ENCODE data around the gene CMIP. TPM values are rescaled to one million over a fixed set of nuclear protein-coding genes. Genes with fewer than 3 reads are reported as not detected.

The CMIP gene
- total RNA-seq, 1 experiment from 2014 or later, result 68.0 TPM

- no peaks in the 10 kb centered on the region for H3K9me3 ChIP-seq
- Mint-ChIP-seq H3K27ac (ENCODE audit: unreplicated experiment) (no peak overlapping the region), H3K9me3 (ENCODE audit: unreplicated experiment) (no peaks in the 10 kb centered on the region), H3K27me3 (ENCODE audit: insufficient read depth, unreplicated experiment) (no peaks in the 10 kb centered on the region), H3K36me3 (ENCODE audit: insufficient read depth, unreplicated experiment) (peaks cover 22% of the 10 kb centered on the region), H3K4me1 (ENCODE audit: low read depth, unreplicated experiment) (peaks cover 40% of the 10 kb centered on the region), H3K4me3 (ENCODE audit: unreplicated experiment) (no peak overlapping the region)
- ChIA-PET CTCF (no interaction called here), POLR2A (no interaction called here)
- no peaks in the 10 kb centered on the region for H3K27me3 ChIP-seq (replicated peaks; ENCODE audit: control insufficient read depth, insufficient read depth, low read length)
- TF ChIP-seq CTCF (IDR thresholded peaks at IDR 0.05; ENCODE audit: insufficient read depth in 1 of 2, low read depth in 1 of 2, low read length in 1 of 2, severe bottlenecking in 1 of 2, unreplicated experiment in 1 of 2), result no peak
- no peak for DNase-seq
- BruUV-seq (replicated peaks), result no TSS peak
- H3K4me1 ChIP-seq, result peaks cover 30% of the 10 kb centered on the region
- no peak overlapping the region for H3K4me3 ChIP-seq (ENCODE audit: low read depth, low read length)
- intact Hi-C loops (cut with micrococcal nuclease; ENCODE audit: unreplicated experiment), result loop anchor here (2.0 kb wide), 1 partner anchor 13 kb away; no protein-coding TSS in a partner anchor
- no peaks in the 10 kb centered on the region for H3K36me3 ChIP-seq (ENCODE audit: control insufficient read depth, insufficient read depth, low read length)
Measured at GRCh38 chr16:81535679-81536360, 91.2 kb downstream of the CMIP start.

- no TSS peak for BruUV-seq (replicated peaks)
- no peak overlapping the region for H3K4me3 Mint-ChIP-seq (ENCODE audit: unreplicated experiment)
- no peak for DNase-seq
- peaks cover 44% of the 10 kb centered on the region for H3K4me1 Mint-ChIP-seq (ENCODE audit: low read depth, unreplicated experiment)
- intact Hi-C loops (cut with micrococcal nuclease; ENCODE audit: unreplicated experiment), result no loop called here
- Histone ChIP-seq H3K9me3 (no peaks in the 10 kb centered on the region), H3K4me1 (peaks cover 28% of the 10 kb centered on the region), H3K36me3 (ENCODE audit: control insufficient read depth, insufficient read depth, low read length) (no peaks in the 10 kb centered on the region), H3K4me3 (ENCODE audit: low read depth, low read length) (no peak overlapping the region), H3K27me3 (replicated peaks; ENCODE audit: control insufficient read depth, insufficient read depth, low read length) (no peaks in the 10 kb centered on the region)
- TF ChIP-seq CTCF (IDR thresholded peaks at IDR 0.05; ENCODE audit: insufficient read depth in 1 of 2, low read depth in 1 of 2, low read length in 1 of 2, severe bottlenecking in 1 of 2, unreplicated experiment in 1 of 2), result no peak
- CTCF ChIA-PET, result no interaction called here
- no peaks in the 10 kb centered on the region for H3K27me3 Mint-ChIP-seq (ENCODE audit: insufficient read depth, unreplicated experiment)
- POLR2A ChIA-PET, result no interaction called here
- H3K27ac Mint-ChIP-seq (ENCODE audit: unreplicated experiment), result no peak overlapping the region
- H3K9me3 Mint-ChIP-seq (ENCODE audit: unreplicated experiment), result no peaks in the 10 kb centered on the region
- H3K36me3 Mint-ChIP-seq (ENCODE audit: insufficient read depth, unreplicated experiment), result peaks cover 22% of the 10 kb centered on the region
Measured at GRCh38 chr16:81536648-81537047, 92.0 kb downstream of the CMIP start.

GRCh38 chr16:81537721-81538561 lies 93.3 kb downstream of the CMIP start:
- H3K27ac Mint-ChIP-seq (ENCODE audit: unreplicated experiment), result no peak overlapping the region
- H3K4me1 ChIP-seq, result peaks cover 29% of the 10 kb centered on the region
- BruUV-seq (replicated peaks), result no TSS peak

More at GRCh38 chr16:81537721-81538561, 93.3 kb downstream of the CMIP start:
- Histone ChIP-seq H3K9me3 (no peaks in the 10 kb centered on the region), H3K4me3 (ENCODE audit: low read depth, low read length) (no peak overlapping the region), H3K27me3 (replicated peaks; ENCODE audit: control insufficient read depth, insufficient read depth, low read length) (no peaks in the 10 kb centered on the region), H3K36me3 (ENCODE audit: control insufficient read depth, insufficient read depth, low read length) (no peaks in the 10 kb centered on the region)
- POLR2A ChIA-PET, result no interaction called here
- H3K9me3 Mint-ChIP-seq (ENCODE audit: unreplicated experiment), result no peaks in the 10 kb centered on the region
- H3K36me3 Mint-ChIP-seq (ENCODE audit: insufficient read depth, unreplicated experiment), result peaks cover 18% of the 10 kb centered on the region
- intact Hi-C loops (cut with micrococcal nuclease; ENCODE audit: unreplicated experiment), result no loop called here
- no peaks in the 10 kb centered on the region for H3K27me3 Mint-ChIP-seq (ENCODE audit: insufficient read depth, unreplicated experiment)
- peaks cover 52% of the 10 kb centered on the region for H3K4me1 Mint-ChIP-seq (ENCODE audit: low read depth, unreplicated experiment)
- no peak for TF ChIP-seq CTCF (IDR thresholded peaks at IDR 0.05; ENCODE audit: insufficient read depth in 1 of 2, low read depth in 1 of 2, low read length in 1 of 2, severe bottlenecking in 1 of 2, unreplicated experiment in 1 of 2)
- no peak for DNase-seq
- H3K4me3 Mint-ChIP-seq (ENCODE audit: unreplicated experiment), result no peak overlapping the region
- CTCF ChIA-PET, result interaction anchor here (0.6 kb wide), 1 partner anchor 138 kb away, joined by 3 read pairs; no protein-coding TSS in a partner anchor
